HG02970 (cell line): ENCODE measurements around the gene MBOAT2.

Source experiments
- ATAC-seq: cut with Tn5 transposase; IDR thresholded peaks from one replicate; pipeline ENCODE4 v1.9.1; 2021; ENCODE audit warnings: mild to moderate bottlenecking, moderate library complexity, moderate number of reproducible peaks; ENCODE audit not compliant: unreplicated experiment, low FRiP score

MBOAT2 gene

GRCh38 chr2:9018534-9018933 lies 15.1 kb upstream of the MBOAT2 start:
- no peak for ATAC-seq

GRCh38 chr2:9018109-9018508 lies 14.6 kb upstream of the MBOAT2 start:
- no peak for ATAC-seq

- ATAC-seq, result no peak
Observed at GRCh38 chr2:9017411-9017810, 13.9 kb upstream of the MBOAT2 start.

- ATAC-seq, result no peak
Observed at GRCh38 chr2:9015998-9016397, 12.5 kb upstream of the MBOAT2 start.

GRCh38 chr2:9013403-9013802 lies 9.9 kb upstream of the MBOAT2 start:
- no peak for ATAC-seq

- ATAC-seq, result no peak
Observed at GRCh38 chr2:9010866-9011265, 7.4 kb upstream of the MBOAT2 start.

GRCh38 chr2:9008951-9009664 lies 5.6 kb upstream of the MBOAT2 start:
- ATAC-seq, result no peak

- ATAC-seq, result no peak
Observed at GRCh38 chr2:9006368-9006767, 2.9 kb upstream of the MBOAT2 start.

GRCh38 chr2:9004338-9005204 lies 1.1 kb upstream of the MBOAT2 start:
- ATAC-seq, result no peak

- ATAC-seq, result no peak
Observed at GRCh38 chr2:9003366-9003615, 193 bp downstream of the MBOAT2 start.

GRCh38 chr2:9002637-9003365 lies 683 bp downstream of the MBOAT2 start:
- no peak for ATAC-seq

- ATAC-seq, result no peak
Observed at GRCh38 chr2:9002313-9002636, 1.2 kb downstream of the MBOAT2 start.

- ATAC-seq, result no peak
Observed at GRCh38 chr2:9001778-9002177, 1.7 kb downstream of the MBOAT2 start.

GRCh38 chr2:9001229-9001628 lies 2.3 kb downstream of the MBOAT2 start:
- no peak for ATAC-seq

- ATAC-seq, result no peak
Observed at GRCh38 chr2:9000442-9000841, 3.0 kb downstream of the MBOAT2 start.

- ATAC-seq, result no peak
Observed at GRCh38 chr2:8999797-9000196, 3.7 kb downstream of the MBOAT2 start.

- no peak for ATAC-seq
Observed at GRCh38 chr2:8999102-8999446, 4.4 kb downstream of the MBOAT2 start.

- ATAC-seq, result no peak
Observed at GRCh38 chr2:8998418-8999101, 4.9 kb downstream of the MBOAT2 start.

GRCh38 chr2:8997631-8998030 lies 5.9 kb downstream of the MBOAT2 start:
- ATAC-seq, result no peak

GRCh38 chr2:8997108-8997507 lies 6.4 kb downstream of the MBOAT2 start:
- ATAC-seq, result no peak

- no peak for ATAC-seq
Observed at GRCh38 chr2:8996006-8996405, 7.5 kb downstream of the MBOAT2 start.
